Left ventricle myocardium inferior (tissue), 1 donor: ENCODE measurements around the gene ZNF423. TPM values are rescaled to one million over a fixed set of nuclear protein-coding genes. Genes with fewer than 3 reads are reported as not detected.
"Not testable (repeated sequence)": the region's sequence is repeated elsewhere in the genome, so short reads cannot be mapped to it uniquely, and the experiment has no call there.

Source experiments
- DNase-seq: peaks from one replicate; pipeline ENCODE4 v3.0.0-alpha.2; 2020
- H3K27ac ChIP-seq: fragments of 200-600 bp; replicated peaks from 2 replicates; pipeline ENCODE4 v1.8.0; 2021
- H3K27me3 ChIP-seq: fragments of 200-600 bp; 2 replicates; pipeline ENCODE4 v1.8.0; 2021; ENCODE audit warnings: low read depth
- H3K36me3 ChIP-seq: fragments of 200-600 bp; 2 replicates; pipeline ENCODE4 v1.8.0; 2021
- H3K4me1 ChIP-seq: fragments of 200-600 bp; 2 replicates; pipeline ENCODE4 v1.8.0; 2021
- H3K4me3 ChIP-seq: fragments of 200-600 bp; 2 replicates; pipeline ENCODE4 v1.8.0; 2021; ENCODE audit warnings: mild to moderate bottlenecking, moderate library complexity
- H3K9me3 ChIP-seq: fragments of 200-600 bp; replicated peaks from 2 replicates; pipeline ENCODE4 v1.8.0; 2021
- intact Hi-C: fragments of 100-400 bp; cut with micrococcal nuclease; formaldehyde crosslinking; loops from one replicate; pipeline ENCODE4 v1.11.0; 2022
- total RNA-seq: library from RNA; stranded (reverse); fragmentation: NEBNext Ultra II Directional; extraction: Animal tissue kit (Norgen Biotek cat#: 25700); gene quantifications from one replicate; pipeline ENCODE4 v1.2.1, GENCODE V29; 2021
- TF ChIP-seq, protein P1 (sequence below): fragments of 200-600 bp; IDR thresholded peaks from 2 replicates; pipeline ENCODE4 v1.8.0; 2021; ENCODE audit warnings: antibody characterized with exemption, mild to moderate bottlenecking, borderline replicate concordance
- donor health status: DM: no; HTN: yes; CAD: no; lungs with severe emphysema.

ZNF423 gene
- total RNA-seq, 1 donor from 2014 or later: 8.6 TPM

DNA sequence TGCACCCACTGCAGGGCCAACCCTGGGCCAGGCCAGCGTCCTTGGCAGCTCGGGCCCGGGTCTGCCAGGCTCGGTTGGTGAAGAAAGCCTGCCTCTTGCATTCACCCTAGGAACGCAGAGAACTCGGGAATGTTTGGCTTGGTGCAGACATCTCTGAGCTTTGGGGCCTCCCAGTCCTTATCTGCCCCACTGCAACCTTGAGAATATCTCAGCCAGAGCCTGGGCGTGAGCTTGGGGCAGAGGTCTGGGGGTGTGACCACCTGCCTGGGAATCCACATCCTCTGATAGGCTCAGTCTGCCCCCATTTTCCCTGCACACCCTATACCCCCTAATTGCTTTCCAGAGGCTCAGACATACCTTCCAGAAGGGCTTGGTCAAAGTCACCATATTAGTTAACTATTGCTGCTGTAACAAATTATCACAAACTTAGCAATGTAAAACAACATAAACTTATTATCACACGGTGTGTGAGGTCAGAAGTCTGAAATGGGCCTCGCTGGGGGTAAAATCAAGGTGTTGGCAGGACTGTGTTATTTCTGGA lies 30.7 kb upstream of the ZNF423 start:
- H3K9me3 ChIP-seq: peaks cover 8% of the 10 kb centered on the region
- TF ChIP-seq, protein P1, sequence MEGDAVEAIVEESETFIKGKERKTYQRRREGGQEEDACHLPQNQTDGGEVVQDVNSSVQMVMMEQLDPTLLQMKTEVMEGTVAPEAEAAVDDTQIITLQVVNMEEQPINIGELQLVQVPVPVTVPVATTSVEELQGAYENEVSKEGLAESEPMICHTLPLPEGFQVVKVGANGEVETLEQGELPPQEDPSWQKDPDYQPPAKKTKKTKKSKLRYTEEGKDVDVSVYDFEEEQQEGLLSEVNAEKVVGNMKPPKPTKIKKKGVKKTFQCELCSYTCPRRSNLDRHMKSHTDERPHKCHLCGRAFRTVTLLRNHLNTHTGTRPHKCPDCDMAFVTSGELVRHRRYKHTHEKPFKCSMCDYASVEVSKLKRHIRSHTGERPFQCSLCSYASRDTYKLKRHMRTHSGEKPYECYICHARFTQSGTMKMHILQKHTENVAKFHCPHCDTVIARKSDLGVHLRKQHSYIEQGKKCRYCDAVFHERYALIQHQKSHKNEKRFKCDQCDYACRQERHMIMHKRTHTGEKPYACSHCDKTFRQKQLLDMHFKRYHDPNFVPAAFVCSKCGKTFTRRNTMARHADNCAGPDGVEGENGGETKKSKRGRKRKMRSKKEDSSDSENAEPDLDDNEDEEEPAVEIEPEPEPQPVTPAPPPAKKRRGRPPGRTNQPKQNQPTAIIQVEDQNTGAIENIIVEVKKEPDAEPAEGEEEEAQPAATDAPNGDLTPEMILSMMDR: no peak
- H3K27me3 ChIP-seq: peaks cover 85% of the 10 kb centered on the region
- intact Hi-C loops: no loop called here
- no peak overlapping the region for H3K27ac ChIP-seq
- H3K4me1 ChIP-seq: no peaks in the 10 kb centered on the region
- H3K36me3 ChIP-seq: no peaks in the 10 kb centered on the region
- no peak overlapping the region for H3K4me3 ChIP-seq
- no peak for DNase-seq

DNA sequence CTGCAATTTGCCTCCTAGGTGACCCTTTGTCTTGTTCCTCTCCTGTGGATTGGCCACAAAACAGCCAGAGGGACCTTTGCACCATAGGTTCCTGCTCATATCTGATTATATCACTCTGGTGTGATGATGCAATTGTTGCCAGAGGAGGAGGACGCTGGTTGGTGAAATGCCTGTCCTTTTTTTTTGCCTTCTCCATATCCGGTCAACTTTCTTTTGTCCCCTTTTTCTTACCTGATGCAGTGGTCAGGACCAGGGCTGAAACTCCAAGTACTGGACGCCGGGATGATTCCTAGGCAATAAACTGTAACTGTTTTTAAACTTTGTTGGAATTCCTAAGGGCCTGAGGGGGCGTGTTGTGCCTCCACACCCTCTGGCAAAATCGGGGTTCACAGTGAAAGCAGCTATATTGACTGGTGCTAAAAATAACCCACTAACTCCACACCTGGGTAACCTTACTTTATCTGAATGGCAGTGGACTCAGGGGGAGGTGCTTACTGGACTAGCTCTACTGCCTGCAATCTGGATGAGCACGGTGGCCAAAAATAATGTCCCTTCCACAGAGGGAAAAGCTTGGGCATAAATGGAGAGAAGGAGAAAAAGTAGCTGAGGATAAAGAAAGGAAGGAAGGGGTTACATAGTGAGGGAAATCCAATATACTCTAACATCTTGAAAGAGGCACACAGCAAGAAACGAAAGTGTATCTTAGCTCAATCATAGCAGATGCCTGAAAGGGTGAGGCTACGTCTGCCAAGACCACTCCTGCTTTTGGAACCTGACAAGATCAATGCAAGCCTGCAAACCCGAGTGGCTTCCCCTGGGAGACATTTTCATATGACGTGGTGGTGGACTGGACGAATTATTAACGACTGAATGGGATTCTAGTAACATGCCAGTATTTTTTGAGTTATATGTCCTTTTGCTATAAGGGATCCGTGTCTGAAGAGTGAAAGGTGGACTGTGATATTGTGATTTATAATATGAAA lies 28.4 kb upstream of the ZNF423 start:
- no peaks in the 10 kb centered on the region for H3K4me1 ChIP-seq
- intact Hi-C loops: no loop called here
- H3K36me3 ChIP-seq: no peaks in the 10 kb centered on the region
- no peak overlapping the region for H3K4me3 ChIP-seq
- TF ChIP-seq, protein P1: no peak
- peaks cover 84% of the 10 kb centered on the region for H3K27me3 ChIP-seq
- no peak overlapping the region for H3K27ac ChIP-seq
- no peaks in the 10 kb centered on the region for H3K9me3 ChIP-seq
- DNase-seq: no peak

DNA sequence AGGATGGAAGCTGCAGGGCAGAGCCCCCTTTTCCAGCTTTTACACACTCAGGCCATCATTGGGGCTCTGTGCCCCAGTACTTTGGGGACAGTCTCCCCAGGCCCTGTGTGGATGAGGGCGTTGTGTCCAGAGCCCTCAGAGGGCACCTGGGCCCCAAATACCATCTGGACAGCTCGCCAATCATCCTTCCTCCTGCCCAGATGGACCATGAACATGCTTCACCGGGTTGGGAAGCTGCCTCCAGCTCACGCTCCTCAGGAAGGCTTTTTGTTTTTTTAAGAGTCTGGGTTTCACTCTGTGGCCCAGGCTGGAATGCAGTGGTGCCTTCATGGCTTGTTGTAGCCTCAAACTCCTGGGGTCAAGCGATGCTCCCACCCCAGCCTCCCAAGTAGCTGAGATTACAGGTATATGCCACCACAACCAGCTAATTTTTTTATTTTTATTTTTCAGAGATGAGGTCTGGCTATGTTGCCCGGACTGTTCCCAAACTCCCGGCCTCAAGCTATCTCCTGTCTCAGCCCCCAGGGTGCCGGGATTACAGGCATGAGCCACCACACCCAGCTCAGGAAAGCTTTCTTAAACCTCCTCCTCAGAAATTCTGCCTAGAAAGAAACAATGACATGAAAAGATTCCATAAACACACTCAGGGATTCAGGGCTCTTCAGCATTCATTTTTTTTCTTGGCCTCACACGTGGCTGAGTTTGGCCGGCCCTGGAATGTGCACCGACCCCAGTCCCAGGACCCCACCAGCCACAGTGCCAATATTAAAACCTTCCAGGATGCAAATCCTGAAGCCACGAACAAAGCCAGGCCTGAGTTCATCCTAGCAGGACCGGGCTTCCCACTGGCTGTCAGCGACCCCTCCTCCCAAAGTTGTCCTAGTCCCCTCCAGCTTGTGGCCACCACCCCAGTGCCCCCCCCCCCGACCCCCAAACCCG lies 27.4 kb upstream of the ZNF423 start:
- no peak overlapping the region for H3K27ac ChIP-seq
- H3K4me1 ChIP-seq: no peaks in the 10 kb centered on the region
- peaks cover 82% of the 10 kb centered on the region for H3K27me3 ChIP-seq
- no peaks in the 10 kb centered on the region for H3K9me3 ChIP-seq
- TF ChIP-seq, protein P1: no peak
- H3K4me3 ChIP-seq: no peak overlapping the region
- DNase-seq: no peak
- no peaks in the 10 kb centered on the region for H3K36me3 ChIP-seq
- intact Hi-C loops: no loop called here

DNA sequence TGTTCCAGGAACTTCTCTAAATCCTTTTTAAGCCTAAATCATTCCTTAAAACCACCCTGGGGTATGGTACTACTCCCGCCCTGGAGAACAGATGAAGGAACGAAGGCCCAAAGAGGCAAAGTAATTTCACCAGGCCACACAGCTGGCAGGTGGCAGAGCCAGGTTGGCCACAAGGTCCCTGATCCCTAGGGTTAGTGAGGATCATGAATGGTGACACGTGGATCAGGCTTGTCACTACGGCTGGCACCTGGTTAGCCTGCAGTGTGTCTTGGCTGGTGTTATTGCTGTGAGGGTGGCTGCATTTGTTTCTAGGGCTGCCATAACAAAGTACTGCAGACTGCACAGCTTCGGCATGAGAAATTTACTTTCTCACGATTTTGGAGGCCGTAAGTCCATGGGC lies 26.0 kb upstream of the ZNF423 start:
- intact Hi-C loops: no loop called here
- no peak overlapping the region for H3K27ac ChIP-seq
- peaks cover 87% of the 10 kb centered on the region for H3K27me3 ChIP-seq
- no peaks in the 10 kb centered on the region for H3K36me3 ChIP-seq
- no peaks in the 10 kb centered on the region for H3K9me3 ChIP-seq
- peaks cover 1% of the 10 kb centered on the region for H3K4me1 ChIP-seq
- no peak for DNase-seq
- TF ChIP-seq, protein P1: no peak
- H3K4me3 ChIP-seq: no peak overlapping the region

DNA sequence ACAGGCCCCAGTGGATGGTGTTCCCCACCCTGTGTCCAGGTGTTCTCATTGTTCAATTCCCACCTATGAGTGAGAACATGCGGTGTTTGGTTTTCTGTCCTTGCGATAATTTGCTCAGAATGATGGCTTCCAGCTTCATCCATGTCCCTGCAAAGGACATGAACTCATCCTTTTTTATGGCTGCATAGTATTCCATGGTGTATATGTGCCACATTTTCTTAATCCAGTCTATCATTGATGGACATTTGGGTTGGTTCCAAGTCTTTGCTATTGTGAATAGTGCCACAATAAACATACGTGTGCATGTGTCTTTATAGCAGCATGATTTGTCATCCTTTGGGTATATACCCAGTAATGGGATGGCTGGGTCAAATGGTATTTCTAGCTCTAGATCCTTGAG lies 22.6 kb upstream of the ZNF423 start:
- H3K27ac ChIP-seq, DNase-seq, H3K4me3 ChIP-seq, intact Hi-C loops, H3K36me3 ChIP-seq, H3K9me3 ChIP-seq: not testable (repeated sequence)
- peaks cover 69% of the 10 kb centered on the region for H3K27me3 ChIP-seq
- H3K4me1 ChIP-seq: peaks cover 13% of the 10 kb centered on the region
